H1 (cell line): Measurements from ENCODE around the gene KRTAP29-1. TPM values are rescaled to one million over a fixed set of nuclear protein-coding genes. Genes with fewer than 3 reads are reported as not detected.

Source experiments
- CTCF ChIA-PET: fragments of 300-600 bp; sonication (Branson Sonifier 250); formaldehyde crosslinking; loops from one replicate; lab custom pipeline; 2021; ENCODE audit not compliant: partially characterized antibody; lab: Charles Lee
- POLR2A ChIA-PET: fragments of 300-600 bp; sonication (Branson Sonifier 250); formaldehyde crosslinking; loops from one replicate; lab custom pipeline; 2021; ENCODE audit warnings: inconsistent platforms; ENCODE audit not compliant: partially characterized antibody; lab: Charles Lee
- DNase-seq, 2 experiments: peaks; one replicate each; pipeline versions ENCODE4 v3.0.0 to v3.0.0-alpha.2; 2010 to 2022; ENCODE audit warnings: low spot score in 2 of 2, low read depth in 1 of 2, mixed read lengths in 1 of 2
- FAIRE-seq: peaks from 2 replicates; lab custom pipeline; 2011; peaks lifted over from hg19 to GRCh38; lab: Jason Lieb, UNC
- H2AFZ ChIP-seq: 2 replicates; pipeline ENCODE4 v1.8.1; 2012; ENCODE audit warnings: low read length, inconsistent platforms
- H2AK5ac ChIP-seq: 2 replicates; pipeline ENCODE4 v1.6.1; 2013; ENCODE audit warnings: low read depth, low read length
- H2BK120ac ChIP-seq: replicated peaks from 2 replicates; pipeline ENCODE3; 2013; ENCODE audit warnings: low read depth, low read length, inconsistent platforms
- H2BK12ac ChIP-seq: 2 replicates; pipeline ENCODE4 v1.6.1; 2013; ENCODE audit warnings: low read depth, low read length
- H2BK15ac ChIP-seq: 2 replicates; pipeline ENCODE4 v1.6.1; 2013; ENCODE audit warnings: low read length
- H2BK20ac ChIP-seq: 2 replicates; pipeline ENCODE4 v1.6.1; 2013; ENCODE audit warnings: low read length
- H2BK5ac ChIP-seq: 2 replicates; pipeline ENCODE4 v1.6.1; 2013; ENCODE audit warnings: low read depth, low read length
- H3K14ac ChIP-seq: 2 replicates; pipeline ENCODE4 v1.6.1; 2013; ENCODE audit warnings: inconsistent platforms; ENCODE audit not compliant: insufficient read length
- H3K18ac ChIP-seq: 2 replicates; pipeline ENCODE4 v1.6.1; 2013; ENCODE audit warnings: low read length; ENCODE audit errors: extremely low read depth
- H3K23ac ChIP-seq: 2 replicates; pipeline ENCODE4 v1.6.1; 2013; ENCODE audit warnings: inconsistent platforms; ENCODE audit not compliant: insufficient read length
- H3K23me2 ChIP-seq: 2 replicates; pipeline ENCODE4 v1.6.1; 2013; ENCODE audit warnings: low read depth, low read length
- H3K27ac ChIP-seq: 2 replicates; pipeline ENCODE4 v1.6.1; 2011; ENCODE audit warnings: low read depth, low read length, inconsistent platforms
- H3K27me3 ChIP-seq, 4 experiments: replicated peaks in 1 of 4; 1 replicate in 1 of 4; 2 replicates in 3 of 4; pipeline versions ENCODE4 v1.6.1 to v1.8.1; 2011 to 2013; ENCODE audit warnings: low read length in 3 of 4, mild to moderate bottlenecking in 3 of 4, inconsistent platforms in 2 of 4, mixed read lengths in 2 of 4, moderate library complexity in 1 of 4; ENCODE audit not compliant: control insufficient read depth in 3 of 4, insufficient read depth in 3 of 4; ENCODE audit errors: extremely low read depth in 1 of 4
- H3K36me3 ChIP-seq, 4 experiments: 2 replicates each; pipeline versions ENCODE4 v1.6.1 to v1.8.1; 2011 to 2013; ENCODE audit warnings: mild to moderate bottlenecking in 4 of 4, low read length in 3 of 4, moderate library complexity in 2 of 4, control low read depth in 1 of 4, inconsistent platforms in 1 of 4; ENCODE audit not compliant: insufficient read depth in 4 of 4, control insufficient read depth in 2 of 4
- H3K4ac ChIP-seq: replicated peaks from 2 replicates; pipeline ENCODE3; 2013; ENCODE audit warnings: low read length, low read depth, mixed read lengths, inconsistent platforms; ENCODE audit not compliant: insufficient read length
- H3K4me1 ChIP-seq, 4 experiments: replicated peaks in 1 of 4; 1 replicate in 1 of 4; 2 replicates in 3 of 4; pipeline versions ENCODE4 v1.6.1 to v1.8.1; 2011 to 2013; ENCODE audit warnings: low read length in 3 of 4, inconsistent platforms in 2 of 4, mixed read lengths in 1 of 4; ENCODE audit not compliant: insufficient read depth in 4 of 4, control insufficient read depth in 3 of 4
- H3K4me2 ChIP-seq, 2 experiments: 2 replicates each; pipeline versions ENCODE4 v1.6.1 to v1.8.1; 2011 to 2013; ENCODE audit warnings: low read depth in 2 of 2, low read length in 2 of 2, control low read depth in 1 of 2, inconsistent platforms in 1 of 2, mild to moderate bottlenecking in 1 of 2; ENCODE audit not compliant: insufficient read depth in 1 of 2
- H3K4me3 ChIP-seq, 4 experiments: fragments of 200-600, 300-600 bp in 1 of 4; sonication (generic), shearing (Covaris generic), sonication (Bioruptor Twin) in 1 of 4; 2 replicates each; pipeline versions ENCODE4 v1.5.1 to v1.8.1; 2011 to 2016; ENCODE audit warnings: low read length in 4 of 4, low read depth in 3 of 4, control low read depth in 2 of 4, inconsistent platforms in 2 of 4, mild to moderate bottlenecking in 2 of 4, mixed read lengths in 1 of 4, moderate library complexity in 1 of 4; ENCODE audit not compliant: insufficient read depth in 2 of 4; ENCODE audit errors: extremely low read depth in 1 of 4
- H3K56ac ChIP-seq: replicated peaks from 2 replicates; pipeline ENCODE3; 2013; ENCODE audit warnings: low read depth, mild to moderate bottlenecking, mixed read lengths, low read length, inconsistent platforms; ENCODE audit not compliant: insufficient read length
- H3K79me1 ChIP-seq: 2 replicates; pipeline ENCODE4 v1.6.1; 2013; ENCODE audit warnings: low read depth, low read length, control low read depth
- H3K79me2 ChIP-seq, 2 experiments: 2 replicates each; pipeline versions ENCODE4 v1.6.1 to v1.8.1; 2012 to 2013; ENCODE audit warnings: low read length in 2 of 2, mild to moderate bottlenecking in 2 of 2, inconsistent platforms in 1 of 2; ENCODE audit not compliant: insufficient read depth in 2 of 2, control insufficient read depth in 1 of 2
- H3K9ac ChIP-seq, 4 experiments: replicated peaks in 1 of 4; 1 replicate in 1 of 4; 2 replicates in 3 of 4; pipeline versions ENCODE4 v1.6.1 to v1.8.1; 2011 to 2013; ENCODE audit warnings: low read depth in 3 of 4, low read length in 3 of 4, control low read depth in 2 of 4, mild to moderate bottlenecking in 2 of 4, moderate library complexity in 2 of 4, inconsistent platforms in 1 of 4; ENCODE audit errors: extremely low read depth in 1 of 4
- H3K9me3 ChIP-seq, 2 experiments: 2 replicates each; pipeline versions ENCODE4 v1.6.1 to v1.8.1; 2012 to 2013; ENCODE audit warnings: mild to moderate bottlenecking in 2 of 2, moderate library complexity in 2 of 2, control low read depth in 1 of 2, inconsistent platforms in 1 of 2, low read depth in 1 of 2, low read length in 1 of 2, mixed read lengths in 1 of 2; ENCODE audit not compliant: insufficient read depth in 2 of 2
- H4K20me1 ChIP-seq, 2 experiments: replicated peaks in 1 of 2; 2 replicates each; pipeline versions ENCODE3 to v1.8.1; 2011 to 2013; ENCODE audit warnings: inconsistent platforms in 2 of 2, low read length in 2 of 2, mild to moderate bottlenecking in 1 of 2; ENCODE audit not compliant: insufficient read depth in 2 of 2, control insufficient read depth in 1 of 2
- H4K5ac ChIP-seq: 2 replicates; pipeline ENCODE4 v1.6.1; 2013; ENCODE audit warnings: low read length, low read depth, mixed read lengths, inconsistent platforms; ENCODE audit not compliant: insufficient read length
- H4K8ac ChIP-seq: 2 replicates; pipeline ENCODE4 v1.8.0; 2013; ENCODE audit warnings: mild to moderate bottlenecking, moderate library complexity, low read length, inconsistent platforms; ENCODE audit not compliant: insufficient read depth; ENCODE audit errors: extremely low read depth
- H4K91ac ChIP-seq: replicated peaks from 2 replicates; pipeline ENCODE3; 2013; ENCODE audit warnings: low read length, mixed read lengths, inconsistent platforms; ENCODE audit not compliant: insufficient read length
- CHD1 ChIP-seq: IDR thresholded peaks from 2 replicates; pipeline ENCODE4 v1.6.1; 2012; ENCODE audit warnings: low read depth, low read length, improper control_type of control experiment
- CREB1 ChIP-seq: IDR thresholded peaks from 2 replicates; pipeline ENCODE4 v1.6.1; 2012; ENCODE audit warnings: inconsistent platforms
- EP300 ChIP-seq, 2 experiments: IDR thresholded peaks; 1 replicate in 1 of 2; 2 replicates in 1 of 2; pipeline ENCODE4 v1.6.1; 2011 to 2012; ENCODE audit warnings: low read depth in 2 of 2, low read length in 2 of 2, mild to moderate bottlenecking in 2 of 2, borderline replicate concordance in 1 of 2, inconsistent platforms in 1 of 2, moderate library complexity in 1 of 2
- JUN ChIP-seq: IDR thresholded peaks from 2 replicates; pipeline ENCODE4 v1.6.1; 2011; ENCODE audit warnings: low read depth, mild to moderate bottlenecking, improper control_type of control experiment, low read length
- KDM4A ChIP-seq: IDR thresholded peaks from one replicate; pipeline ENCODE4 v1.7.1; 2012; ENCODE audit warnings: low read depth, mild to moderate bottlenecking, moderate library complexity, low read length, inconsistent platforms; ENCODE audit not compliant: severe bottlenecking
- SIN3A ChIP-seq, 2 experiments: IDR thresholded peaks in 1 of 2; conservative IDR thresholded peaks in 1 of 2; 2 replicates each; pipeline ENCODE4 v1.6.1; 2011 to 2012; ENCODE audit warnings: low read length in 2 of 2, improper control_type of control experiment in 1 of 2, low read depth in 1 of 2, mild to moderate bottlenecking in 1 of 2
- TAF7 ChIP-seq: optimal IDR thresholded peaks from 2 replicates; pipeline ENCODE3; 2011; ENCODE audit warnings: low read depth, mild to moderate bottlenecking, inconsistent platforms, low read length, moderate library complexity, borderline replicate concordance
- WGBS, 2 experiments: shearing (Covaris generic) in 1 of 2; methylation state at CpG; one replicate each; pipeline versions ENCODE4 v1.1.6 to v1.1.7; 2013 to 2015; ENCODE audit warnings: low lambda C conversion rate in 2 of 2, mixed read lengths in 2 of 2, inconsistent platforms in 1 of 2, low coverage in 1 of 2, missing lambda C conversion rate in 1 of 2; ENCODE audit not compliant: insufficient replicate concordance in 2 of 2, insufficient coverage in 1 of 2, insufficient read length in 1 of 2; ENCODE audit errors: extremely low coverage in 1 of 2, missing lambda C conversion rate in 1 of 2; 5-methylcytosine and 5-hydroxymethylcytosine counted together
- polyA plus RNA-seq, 7 experiments: library from polyadenylated mRNA; depleted of rRNA in 3 of 7; stranded (reverse) in 5 of 7; unstranded in 2 of 7; fragments of >200 nt in 5 of 7; fragments of 200-250 nt in 2 of 7; gene quantifications; 1 replicate in 5 of 7; 2 replicates in 1 of 7; 4 replicates in 1 of 7; pipeline versions ENCODE4 v1.2.1 to v1.2.3, GENCODE V29; 2011 to 2013; ENCODE audit warnings: missing spikeins in 2 of 7, mixed read lengths in 2 of 7
- total RNA-seq: library from RNA; stranded (reverse); fragmentation: NEBNext Ultra II Directional; extraction: Animal tissue kit (Norgen Biotek cat#: 25700); gene quantifications from 2 replicates; pipeline ENCODE4 v1.2.1, GENCODE V29; 2021
- TF ChIP-seq, protein P1 (sequence below), 3 experiments: IDR thresholded peaks; 1 replicate in 2 of 3; 2 replicates in 1 of 3; pipeline versions ENCODE4 v1.5.1 to v1.6.1; 2011; ENCODE audit warnings: low read length in 3 of 3, mild to moderate bottlenecking in 3 of 3, inconsistent platforms in 2 of 3, low read depth in 1 of 3, moderate library complexity in 1 of 3; ENCODE audit not compliant: insufficient read depth in 1 of 3; ENCODE audit errors: control extremely low read depth in 1 of 3

Gene KRTAP29-1
- total and polyA plus RNA-seq, 2 of the 8 experiments (the other 6 are each of a cell fraction or from before 2014, with no cell fraction given), result not detected

GRCh38 chr17:41326173-41327145 is 23.8 kb upstream of the KRTAP29-1 start:
- WGBS, 2 experiments, result 89% methylated on average over 16 of the region's 18 CpGs; no CpG with 5 or more reads in 1 of the 2 experiments
- no peak overlapping the region for H2BK12ac ChIP-seq
- H4K8ac ChIP-seq, result peak overlapping the region; percentile 76; the same call in 1 of the 2 replicates
- no peaks in the 10 kb centered on the region for H3K79me2 ChIP-seq
- H3K4me1 ChIP-seq, result no peaks in the 10 kb centered on the region; a peak in 1 of 7 replicates
- no peak overlapping the region for H3K9ac ChIP-seq
- H3K27me3 ChIP-seq, result no peaks in the 10 kb centered on the region
- no peak overlapping the region for H3K27ac ChIP-seq
- H2AK5ac ChIP-seq, result no peak overlapping the region
- DNase-seq, result no peak
- H3K9me3 ChIP-seq, result no peaks in the 10 kb centered on the region
- no peaks in the 10 kb centered on the region for H3K36me3 ChIP-seq
- no peak overlapping the region for H3K4me3 ChIP-seq
- POLR2A ChIA-PET, result no interaction called here
- H4K5ac ChIP-seq, result no peak overlapping the region
- no peak overlapping the region for H2BK5ac ChIP-seq
- no peak overlapping the region for H3K14ac ChIP-seq
- H2BK120ac ChIP-seq, result no peak overlapping the region
- no peak overlapping the region; the same call in 1 of the 2 replicates for H3K18ac ChIP-seq
- no peak overlapping the region for H4K91ac ChIP-seq
- H3K4ac ChIP-seq, result no peak overlapping the region
- no peak overlapping the region for H2BK20ac ChIP-seq
- no peak overlapping the region for H2BK15ac ChIP-seq
- H3K4me2 ChIP-seq, result no peak overlapping the region
- H3K23ac ChIP-seq, result no peak overlapping the region
- no peaks in the 10 kb centered on the region for H3K23me2 ChIP-seq
- no peaks in the 10 kb centered on the region for H3K79me1 ChIP-seq
- no peak overlapping the region for H3K56ac ChIP-seq
- CTCF ChIA-PET, result interaction anchor here (0.6 to 1.7 kb wide), 2 partner anchors 463 to 868 kb away, joined by 3 to 4 read pairs; no protein-coding TSS in a partner anchor
- FAIRE-seq, result no peak
- H2AFZ ChIP-seq, result no peak overlapping the region
- H4K20me1 ChIP-seq, result no peaks in the 10 kb centered on the region
- TF ChIP-seq EP300 (IDR thresholded peaks at IDR 0.05; ENCODE audit: borderline replicate concordance in 1 of 2, low read depth in 2 of 2, low read length in 2 of 2) (no peak), KDM4A (no peak), CHD1 (no peak), CREB1 (no peak), SIN3A (conservative IDR thresholded peaks at IDR 0.05 in 1 of 2, IDR thresholded peaks at IDR 0.05 in 1 of 2; ENCODE audit: low read depth in 1 of 2, low read length in 2 of 2) (no peak), JUN (no peak), TAF7 (no peak)
- TF ChIP-seq, protein P1, sequence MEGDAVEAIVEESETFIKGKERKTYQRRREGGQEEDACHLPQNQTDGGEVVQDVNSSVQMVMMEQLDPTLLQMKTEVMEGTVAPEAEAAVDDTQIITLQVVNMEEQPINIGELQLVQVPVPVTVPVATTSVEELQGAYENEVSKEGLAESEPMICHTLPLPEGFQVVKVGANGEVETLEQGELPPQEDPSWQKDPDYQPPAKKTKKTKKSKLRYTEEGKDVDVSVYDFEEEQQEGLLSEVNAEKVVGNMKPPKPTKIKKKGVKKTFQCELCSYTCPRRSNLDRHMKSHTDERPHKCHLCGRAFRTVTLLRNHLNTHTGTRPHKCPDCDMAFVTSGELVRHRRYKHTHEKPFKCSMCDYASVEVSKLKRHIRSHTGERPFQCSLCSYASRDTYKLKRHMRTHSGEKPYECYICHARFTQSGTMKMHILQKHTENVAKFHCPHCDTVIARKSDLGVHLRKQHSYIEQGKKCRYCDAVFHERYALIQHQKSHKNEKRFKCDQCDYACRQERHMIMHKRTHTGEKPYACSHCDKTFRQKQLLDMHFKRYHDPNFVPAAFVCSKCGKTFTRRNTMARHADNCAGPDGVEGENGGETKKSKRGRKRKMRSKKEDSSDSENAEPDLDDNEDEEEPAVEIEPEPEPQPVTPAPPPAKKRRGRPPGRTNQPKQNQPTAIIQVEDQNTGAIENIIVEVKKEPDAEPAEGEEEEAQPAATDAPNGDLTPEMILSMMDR (IDR thresholded peaks at IDR 0.05; ENCODE audit: control extremely low read depth in 1 of 3, insufficient read depth in 1 of 3, low read depth in 1 of 3, low read length in 3 of 3), result no peak
